BLaER1 treated with 17β-estradiol and CSF1 and Interleukin-3, amounts not matched to agents 10 nM and 100 nM (cell line): ENCODE data around the gene ADGRE1.

ENCODE experiments used
- H3K27ac ChIP-seq, 11 experiments: shearing (Covaris generic); formaldehyde crosslinking; 2 replicates each; pipeline ENCODE4 v1.8.1; 2022
- H3K27me3 ChIP-seq, 11 experiments: shearing (Covaris generic); formaldehyde crosslinking; 2 replicates each; pipeline ENCODE4 v1.8.1; 2022
- H3K36me3 ChIP-seq, 11 experiments: shearing (Covaris generic); formaldehyde crosslinking; 2 replicates each; pipeline ENCODE4 v1.8.1; 2022
- H3K4me1 ChIP-seq, 10 experiments: shearing (Covaris generic); formaldehyde crosslinking; 2 replicates each; pipeline ENCODE4 v1.8.1; 2022
- H3K4me2 ChIP-seq, 11 experiments: shearing (Covaris generic); formaldehyde crosslinking; 2 replicates each; pipeline ENCODE4 v1.8.1; 2022
- H3K4me3 ChIP-seq, 10 experiments: shearing (Covaris generic); formaldehyde crosslinking; 2 replicates each; pipeline ENCODE4 v1.8.1; 2022
- H3K9ac ChIP-seq, 11 experiments: shearing (Covaris generic); formaldehyde crosslinking; 2 replicates each; pipeline ENCODE4 v1.8.1; 2022
- H3K9me3 ChIP-seq, 11 experiments: shearing (Covaris generic); formaldehyde crosslinking; replicated peaks in 1 of 11; 2 replicates each; pipeline ENCODE4 v1.8.1; 2022
- H4K20me1 ChIP-seq, 11 experiments: shearing (Covaris generic); formaldehyde crosslinking; 2 replicates each; pipeline ENCODE4 v1.8.1; 2022
- Cebpa-rat ChIP-seq, 11 experiments: shearing (Covaris generic); IDR thresholded peaks; 2 replicates each; pipeline ENCODE4 v1.8.1; 2022

Gene ADGRE1

GRCh38 chr19:6852001-6852400 is 35.4 kb upstream of the ADGRE1 start:
- H3K36me3 ChIP-seq, result peaks cover 96 to 100% (median 98%) of the 10 kb centered on the region in 11 experiments
- H3K9ac ChIP-seq, result no peak overlapping the region
- H3K4me3 ChIP-seq, result no peak overlapping the region
- no peaks in the 10 kb centered on the region for H3K27me3 ChIP-seq
- no peaks in the 10 kb centered on the region for H3K9me3 ChIP-seq
- H3K4me1 ChIP-seq, result peaks cover 0 to 25% (median 0%) of the 10 kb centered on the region in 10 experiments; a peak in 6 of 20 replicates
- no peak overlapping the region for H3K27ac ChIP-seq
- H4K20me1 ChIP-seq, result peaks cover 0 to 97% (median 10%) of the 10 kb centered on the region in 11 experiments; a peak in 13 of 22 replicates
- no peak for TF ChIP-seq Cebpa-rat (IDR thresholded peaks at IDR 0.05)
- no peak overlapping the region for H3K4me2 ChIP-seq

- Histone ChIP-seq H3K27ac (no peak overlapping the region), H3K4me2 (no peak overlapping the region), H3K9me3 (no peaks in the 10 kb centered on the region), H4K20me1 (peaks cover 0 to 84% (median 5%) of the 10 kb centered on the region in 11 experiments; a peak in 6 of 22 replicates), H3K27me3 (no peaks in the 10 kb centered on the region), H3K4me1 (peaks cover 0 to 19% (median 0%) of the 10 kb centered on the region in 10 experiments; a peak in 6 of 20 replicates), H3K36me3 (peaks cover 92 to 100% (median 97%) of the 10 kb centered on the region in 11 experiments), H3K4me3 (no peak overlapping the region), H3K9ac (no peak overlapping the region)
- no peak for TF ChIP-seq Cebpa-rat (IDR thresholded peaks at IDR 0.05)
These were observed 33.5 kb upstream of the ADGRE1 start for GRCh38 chr19:6853868-6854267.

- Histone ChIP-seq H3K27me3 (no peaks in the 10 kb centered on the region), H3K4me2 (no peak overlapping the region), H3K9me3 (no peaks in the 10 kb centered on the region), H3K36me3 (peaks cover 83 to 100% (median 90%) of the 10 kb centered on the region in 11 experiments), H4K20me1 (peaks cover 0 to 75% (median under 1%) of the 10 kb centered on the region in 11 experiments; a peak in 6 of 22 replicates), H3K4me1 (peaks cover 0 to 10% (median 0%) of the 10 kb centered on the region in 10 experiments; a peak in 6 of 20 replicates), H3K9ac (no peak overlapping the region), H3K4me3 (no peak overlapping the region), H3K27ac (no peak overlapping the region)
- TF ChIP-seq Cebpa-rat (IDR thresholded peaks at IDR 0.05), result no peak
These were observed 32.6 kb upstream of the ADGRE1 start for GRCh38 chr19:6854758-6855157.

GRCh38 chr19:6856749-6857372 is 30.5 kb upstream of the ADGRE1 start:
- Histone ChIP-seq H4K20me1 (peaks cover 0 to 61% (median 0%) of the 10 kb centered on the region in 11 experiments; a peak in 7 of 22 replicates), H3K27me3 (no peaks in the 10 kb centered on the region), H3K9ac (no peak overlapping the region), H3K4me2 (no peak overlapping the region), H3K27ac (no peak overlapping the region), H3K4me3 (no peak overlapping the region), H3K4me1 (0 out of 20 replicates have a peak, but pooled peaks cover 0 to 4% (median 0%) of the 10 kb centered on the region in 10 experiments), H3K9me3 (no peaks in the 10 kb centered on the region), H3K36me3 (peaks cover 62 to 84% (median 71%) of the 10 kb centered on the region in 11 experiments)
- no peak for TF ChIP-seq Cebpa-rat (IDR thresholded peaks at IDR 0.05)

- Histone ChIP-seq H3K36me3 (peaks cover 14 to 34% (median 23%) of the 10 kb centered on the region in 11 experiments), H3K27me3 (no peaks in the 10 kb centered on the region), H3K4me1 (peaks cover 13 to 35% (median 20%) of the 10 kb centered on the region in 10 experiments), H3K4me2 (no peak overlapping the region), H4K20me1 (peaks cover 0 to 15% (median 0%) of the 10 kb centered on the region in 11 experiments; a peak in 6 of 22 replicates), H3K4me3 (no peak overlapping the region), H3K27ac (no peak overlapping the region), H3K9me3 (no peaks in the 10 kb centered on the region), H3K9ac (no peak overlapping the region)
- no peak for TF ChIP-seq Cebpa-rat (IDR thresholded peaks at IDR 0.05)
These were observed 25.6 kb upstream of the ADGRE1 start for GRCh38 chr19:6861683-6862286.

GRCh38 chr19:6862673-6863078 is 24.7 kb upstream of the ADGRE1 start:
- H3K4me1 ChIP-seq, result peaks cover 22 to 43% (median 29%) of the 10 kb centered on the region in 10 experiments
- peak overlapping the region in 6 of 10 experiments; percentile 47 to 69 (median 60); a peak in 7 of 20 replicates for H3K4me3 ChIP-seq
- peaks cover 0 to 10% (median 0%) of the 10 kb centered on the region in 11 experiments; a peak in 3 of 22 replicates for H4K20me1 ChIP-seq
- TF ChIP-seq Cebpa-rat (IDR thresholded peaks at IDR 0.05), result peak in 1 of 11 experiments; percentile 55; a peak in 1 of 22 replicates
- peak overlapping the region; percentile 44 to 86 (median 78); a peak in 20 of 22 replicates for H3K4me2 ChIP-seq
- no peaks in the 10 kb centered on the region for H3K9me3 ChIP-seq
- H3K36me3 ChIP-seq, result peaks cover 5 to 25% (median 15%) of the 10 kb centered on the region in 11 experiments; a peak in 21 of 22 replicates
- H3K27ac ChIP-seq, result peak overlapping the region in 4 of 11 experiments; percentile 11 to 70 (median 64); a peak in 7 of 22 replicates
- peak overlapping the region in 7 of 11 experiments; percentile 50 to 75 (median 68); a peak in 9 of 22 replicates for H3K9ac ChIP-seq
- no peaks in the 10 kb centered on the region for H3K27me3 ChIP-seq

- Histone ChIP-seq H3K36me3 (peaks cover 0 to 8% (median 4%) of the 10 kb centered on the region in 11 experiments; a peak in 10 of 22 replicates), H3K27me3 (no peaks in the 10 kb centered on the region), H4K20me1 (peaks cover 0 to 10% (median 0%) of the 10 kb centered on the region in 11 experiments; a peak in 3 of 22 replicates), H3K4me2 (peak overlapping the region in 7 of 11 experiments; percentile 3 to 84 (median 28); a peak in 12 of 22 replicates), H3K9ac (peak overlapping the region in 3 of 11 experiments; percentile 11 to 24 (median 18); a peak in 3 of 22 replicates), H3K9me3 (no peaks in the 10 kb centered on the region), H3K27ac (no peak overlapping the region), H3K4me1 (peaks cover 34 to 61% (median 44%) of the 10 kb centered on the region in 10 experiments), H3K4me3 (no peak overlapping the region)
- TF ChIP-seq Cebpa-rat (IDR thresholded peaks at IDR 0.05), result no peak
These were observed 22.9 kb upstream of the ADGRE1 start for GRCh38 chr19:6864325-6864940.

- TF ChIP-seq Cebpa-rat (IDR thresholded peaks at IDR 0.05), result no peak
- peak overlapping the region in 5 of 11 experiments; percentile 76 to 90 (median 84); a peak in 5 of 22 replicates for H3K4me2 ChIP-seq
- H3K9me3 ChIP-seq, result no peaks in the 10 kb centered on the region
- no peak overlapping the region; a peak in 1 of 22 replicates for H3K27ac ChIP-seq
- H3K4me3 ChIP-seq, result no peak overlapping the region
- H4K20me1 ChIP-seq, result peaks cover 0 to 10% (median 0%) of the 10 kb centered on the region in 11 experiments; a peak in 3 of 22 replicates
- no peaks in the 10 kb centered on the region for H3K36me3 ChIP-seq
- H3K4me1 ChIP-seq, result peaks cover 34 to 68% (median 45%) of the 10 kb centered on the region in 10 experiments
- H3K27me3 ChIP-seq, result no peaks in the 10 kb centered on the region
- no peak overlapping the region for H3K9ac ChIP-seq
These were observed 21.5 kb upstream of the ADGRE1 start for GRCh38 chr19:6865849-6866248.
